ACHN (cell line): ENCODE data around the gene SSBP3.
"Not testable (repeated sequence)": the region's sequence is repeated elsewhere in the genome, so short reads cannot be mapped to it uniquely, and the experiment has no call there.

Experiments used
- DNase-seq: peaks from one replicate; pipeline ENCODE4 v3.0.0-alpha.2; 2015
- in situ Hi-C: cut with HindIII; loops from 2 replicates; pipeline ENCODE4 v1.10.0; 2017; ENCODE audit warnings: low sequenced_read_pairs, low pct_ligation_motif_present, low pct_unique_long_range_greater_than_20kb

Gene SSBP3

GRCh38 chr1:54362881-54363340 is 43.3 kb downstream of the SSBP3 start:
- DNase-seq: no peak
- in situ Hi-C loops: no loop called here

- DNase-seq: no peak
- in situ Hi-C loops: no loop called here
Measured at GRCh38 chr1:54361342-54361741, 44.9 kb downstream of the SSBP3 start.

GRCh38 chr1:54360165-54361005 is 45.8 kb downstream of the SSBP3 start:
- DNase-seq: no peak
- in situ Hi-C loops: no loop called here

DNA sequence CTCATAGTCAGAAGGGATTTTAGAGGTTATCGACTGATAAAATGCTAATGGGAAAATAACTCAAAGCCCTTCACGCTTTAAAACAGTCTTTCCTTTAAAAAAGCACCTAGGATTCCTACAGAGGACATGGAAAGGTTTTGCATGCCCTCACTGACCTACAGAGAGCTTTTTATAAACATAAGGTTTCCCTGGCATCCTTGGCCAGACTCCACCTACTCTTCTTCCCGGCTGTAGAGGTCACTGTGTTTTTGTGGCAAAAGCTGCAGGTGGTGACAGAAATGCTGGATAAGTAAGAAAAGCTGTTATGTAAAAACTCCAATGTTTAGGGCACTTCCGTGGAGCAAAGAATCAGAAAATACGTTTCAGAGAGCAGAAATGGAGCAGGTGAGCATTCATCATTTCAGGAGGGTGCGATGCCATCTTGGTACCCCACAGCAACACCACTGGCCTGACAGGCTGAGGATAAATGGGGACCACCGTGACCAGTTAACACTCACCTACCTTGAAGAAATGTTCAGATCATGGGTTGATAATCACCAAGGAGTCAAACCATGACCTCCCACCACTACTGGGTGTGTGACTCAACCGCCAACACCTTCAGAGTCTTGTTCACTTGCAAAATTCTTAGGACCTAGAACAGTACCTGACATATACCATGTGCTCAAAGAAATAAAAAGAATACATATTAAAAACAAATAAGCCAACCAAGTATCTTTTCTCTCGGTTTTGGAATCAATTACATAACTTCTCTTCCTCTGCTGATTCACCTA is 46.6 kb downstream of the SSBP3 start:
- in situ Hi-C loops: no loop called here
- no peak for DNase-seq

DNA sequence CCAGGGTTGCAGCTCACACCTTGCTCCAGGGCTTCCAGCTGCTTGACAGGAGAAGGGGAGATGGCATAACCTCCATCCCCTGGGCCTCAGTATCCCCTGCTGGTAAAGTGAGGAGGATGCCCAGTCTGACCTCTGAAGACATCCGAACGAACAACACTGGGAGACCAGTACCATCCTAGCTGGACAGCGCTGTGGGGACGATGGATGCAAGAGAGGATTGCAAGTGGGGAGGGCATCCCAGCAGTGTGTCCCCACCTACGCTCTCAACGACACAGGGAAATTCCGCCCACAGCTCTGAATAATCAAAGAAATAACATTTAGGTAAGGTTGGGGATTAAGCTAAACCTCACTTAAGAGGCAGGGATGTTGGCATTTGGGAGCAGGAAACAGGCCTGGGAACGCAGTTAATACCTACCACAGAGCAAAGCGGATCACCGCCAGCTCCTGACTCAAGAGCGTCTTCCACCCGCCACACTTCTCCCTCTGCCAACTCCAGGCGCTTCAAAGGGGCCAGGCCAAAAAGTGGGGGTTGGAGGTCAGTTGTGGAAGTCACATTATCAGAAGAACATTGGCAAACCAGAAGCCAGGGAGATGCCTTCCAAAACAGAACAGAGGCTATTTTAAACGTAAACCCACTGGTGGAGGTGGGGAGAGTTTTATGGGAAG is 47.6 kb downstream of the SSBP3 start:
- no peak for DNase-seq
- in situ Hi-C loops: no loop called here

DNA sequence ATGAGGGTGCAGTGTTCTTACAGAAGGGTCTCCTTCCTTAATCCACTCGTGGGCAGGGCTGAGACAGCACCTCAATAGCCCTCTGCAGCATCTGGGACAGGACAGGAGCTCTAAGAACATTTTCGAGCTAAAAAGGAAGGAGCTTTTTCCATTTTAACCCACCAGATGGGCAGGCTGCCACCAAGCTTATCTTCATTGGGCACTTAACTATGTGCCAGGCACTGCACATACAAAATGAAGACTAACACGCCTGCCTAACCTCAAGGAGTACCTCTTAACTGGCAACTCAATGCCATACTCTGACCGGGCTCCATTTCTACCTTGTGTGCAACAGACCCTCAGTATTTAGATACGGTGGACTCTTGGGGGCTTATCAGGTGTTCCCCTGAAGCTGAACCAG is 48.2 kb downstream of the SSBP3 start:
- no peak for DNase-seq
- in situ Hi-C loops: no loop called here

DNA sequence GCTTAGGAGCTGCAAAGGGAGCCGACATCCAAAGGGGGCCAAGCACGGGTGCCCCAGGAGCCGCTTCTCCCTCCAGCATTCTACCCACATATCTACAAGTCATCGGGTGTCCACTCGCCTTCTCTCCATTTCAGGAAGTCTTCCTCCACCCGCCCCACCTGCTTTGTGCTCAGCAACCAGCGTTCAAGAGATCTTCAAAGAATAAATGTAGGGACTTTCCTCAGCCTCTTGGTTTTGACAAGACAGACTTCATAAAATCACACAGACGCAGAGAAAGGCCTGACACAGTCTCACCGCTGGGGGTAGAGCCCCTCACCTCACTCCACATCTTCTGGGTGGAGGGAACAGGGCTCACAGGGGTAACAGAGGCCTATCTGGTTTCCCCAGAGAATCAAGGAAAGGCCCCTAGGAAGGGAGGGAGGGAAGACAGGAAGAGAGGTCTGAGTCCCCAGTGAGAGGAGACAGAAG is 49.5 kb downstream of the SSBP3 start:
- in situ Hi-C loops: no loop called here
- no peak for DNase-seq

DNA sequence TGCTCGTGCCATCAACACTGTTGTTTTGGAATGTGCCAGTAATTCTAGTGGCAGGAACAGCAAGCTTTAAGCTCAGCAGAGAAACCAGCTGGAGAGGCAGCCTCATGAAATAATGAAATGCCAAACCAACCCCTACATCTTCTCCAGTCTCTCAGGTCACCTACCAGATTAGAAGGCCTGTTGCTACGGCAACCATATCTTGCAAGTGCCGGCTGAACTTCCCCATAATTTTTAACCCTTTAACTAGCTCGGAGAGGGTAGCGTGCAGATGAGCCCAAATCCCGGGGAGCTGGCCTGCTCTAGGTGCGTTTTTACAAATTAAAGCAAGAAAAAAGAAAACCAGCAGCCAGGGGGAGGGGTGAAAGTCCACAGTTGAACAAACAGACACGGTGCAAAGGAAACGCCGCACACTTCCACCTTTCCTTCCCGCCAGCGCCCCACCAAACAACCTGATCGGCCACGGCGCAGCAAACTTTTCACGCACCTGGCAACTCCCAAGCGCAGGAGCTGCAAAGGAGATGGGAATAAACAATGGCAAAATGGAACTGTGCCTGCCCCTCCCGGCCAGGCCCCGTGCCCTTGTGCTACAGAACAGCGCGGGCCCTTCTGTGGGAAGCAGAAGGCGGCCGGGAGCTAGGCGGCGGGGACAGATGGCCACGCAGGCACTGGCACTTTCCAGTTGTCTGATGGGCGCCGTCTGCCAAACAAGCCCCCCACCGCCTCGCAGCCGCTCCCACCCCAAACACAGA is 50.1 kb downstream of the SSBP3 start:
- DNase-seq: no peak
- in situ Hi-C loops: no loop called here

DNA sequence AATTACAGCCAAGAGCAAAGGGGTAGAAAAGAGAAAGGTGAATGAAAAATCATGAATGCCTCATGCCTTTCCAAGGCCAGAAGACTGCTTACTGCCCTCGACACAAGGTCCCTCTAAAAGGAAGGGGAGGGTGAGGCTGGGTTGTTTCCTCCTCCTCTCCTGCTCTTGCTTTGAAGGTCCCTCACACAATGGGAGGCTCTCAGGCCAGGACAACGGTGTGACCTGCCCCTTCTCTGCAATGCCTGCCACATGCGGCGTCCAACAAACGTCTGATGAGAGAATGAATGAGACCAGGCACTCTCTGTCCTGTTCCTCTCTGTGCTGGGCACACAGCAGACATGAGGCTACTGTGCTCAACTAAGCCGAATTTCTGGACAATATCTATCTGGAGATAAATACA is 51.3 kb downstream of the SSBP3 start:
- in situ Hi-C loops: no loop called here

GRCh38 chr1:54353959-54354358 is 52.2 kb downstream of the SSBP3 start:
- in situ Hi-C loops: no loop called here
- DNase-seq: no peak

More for the DNA sequence above, 51.3 kb downstream of the SSBP3 start:
- no peak for DNase-seq

DNA sequence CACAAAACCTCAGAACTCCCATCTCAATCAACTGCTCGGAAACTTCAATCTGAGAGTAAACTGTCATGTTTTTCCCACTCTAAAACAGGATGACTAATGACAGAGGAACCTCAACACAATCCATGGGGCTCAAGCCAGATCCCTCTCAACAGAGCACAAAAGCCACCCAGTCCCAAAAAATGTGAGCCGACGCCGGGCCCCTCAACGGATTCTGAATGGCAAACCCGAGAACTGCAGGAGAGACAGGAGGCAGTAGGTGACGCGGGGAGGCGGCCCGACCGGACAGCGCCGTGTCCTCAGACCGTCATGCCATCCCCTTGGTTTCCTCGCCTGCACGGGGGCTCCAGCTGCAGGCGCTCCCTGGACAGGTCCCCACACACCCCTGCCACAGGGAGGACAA is 53.4 kb downstream of the SSBP3 start:
- DNase-seq: no peak

GRCh38 chr1:54350360-54350759 is 55.8 kb downstream of the SSBP3 start:
- in situ Hi-C loops: no loop called here
- no peak for DNase-seq

More for the DNA sequence above, 53.4 kb downstream of the SSBP3 start:
- in situ Hi-C loops: no loop called here

- in situ Hi-C loops: no loop called here
- DNase-seq: no peak
Measured at GRCh38 chr1:54348700-54349021, 57.5 kb downstream of the SSBP3 start.

- in situ Hi-C loops: no loop called here
- no peak for DNase-seq
Measured at GRCh38 chr1:54347955-54348699, 58.1 kb downstream of the SSBP3 start.

GRCh38 chr1:54347261-54347954 is 58.8 kb downstream of the SSBP3 start:
- DNase-seq: no peak
- in situ Hi-C loops: no loop called here

DNA sequence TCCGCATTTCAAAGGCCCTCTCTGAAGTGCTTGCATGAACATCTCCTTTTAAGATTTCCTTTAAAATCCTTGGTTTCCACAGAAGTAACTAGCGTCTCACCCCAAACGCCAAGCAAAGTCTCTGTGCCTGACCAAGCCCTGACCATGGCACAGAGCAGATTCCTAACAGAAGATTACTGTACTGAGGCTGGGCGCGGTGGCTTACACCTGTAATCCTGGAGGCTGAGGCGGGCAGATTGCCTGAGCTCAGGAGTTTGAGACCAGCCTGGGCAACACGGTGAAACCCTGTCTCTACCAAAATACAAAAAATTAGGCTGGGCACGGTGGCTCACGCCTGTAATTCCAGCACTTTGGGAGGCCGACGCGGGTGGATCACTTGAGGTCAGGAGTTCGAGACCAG is 60.6 kb downstream of the SSBP3 start:
- in situ Hi-C loops, DNase-seq: not testable (repeated sequence)

- no peak for DNase-seq
- in situ Hi-C loops: no loop called here
Measured at GRCh38 chr1:54345116-54345515, 61.1 kb downstream of the SSBP3 start.
